Measurements from ENCODE around the gene TSHZ2.
"Not testable (repeated sequence)": the region's sequence is repeated elsewhere in the genome, so short reads cannot be mapped to it uniquely, and the experiment has no call there.

TSHZ2 gene

DNA sequence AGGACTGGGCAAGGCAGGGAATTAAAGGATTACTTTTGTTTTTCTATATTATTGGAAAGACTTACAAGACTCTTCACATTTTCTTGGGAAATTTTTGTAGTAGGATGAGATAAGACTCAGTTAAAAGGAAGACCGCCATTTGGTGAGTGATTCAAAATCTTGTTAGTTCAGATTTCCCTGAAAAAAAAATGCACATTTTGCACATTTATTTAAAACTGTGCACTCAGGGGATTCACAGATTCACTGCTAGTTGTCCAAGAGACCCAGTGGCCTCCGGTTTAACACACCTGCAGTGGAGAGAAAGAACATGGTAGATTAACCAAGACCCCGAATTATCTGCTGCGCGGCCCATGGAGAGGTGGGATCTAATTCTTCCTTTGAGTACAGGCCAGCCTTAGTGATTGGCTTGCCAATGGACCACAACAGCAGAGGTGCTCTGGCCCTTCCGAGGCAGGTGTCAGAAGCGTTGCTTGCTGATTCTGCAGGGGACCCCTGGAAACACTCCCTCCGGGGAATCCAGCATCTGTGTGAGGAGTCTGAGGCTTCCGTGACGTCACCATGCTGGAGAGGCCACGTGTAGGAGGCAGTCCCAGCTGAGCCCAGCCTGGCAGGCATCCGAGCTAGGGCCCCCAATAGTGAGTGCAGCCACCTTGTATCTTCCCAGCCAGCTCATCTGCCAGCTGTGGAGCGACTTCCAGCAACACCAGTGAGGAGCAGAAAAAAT, 552.6 kb downstream of the TSHZ2 start:
- no peak overlapping the region for H3K4me3 ChIP-seq (replicated peaks in 1 of 2; ENCODE audit: low read depth in 2 of 2, low read length in 2 of 2)
- TF ChIP-seq, protein P1, sequence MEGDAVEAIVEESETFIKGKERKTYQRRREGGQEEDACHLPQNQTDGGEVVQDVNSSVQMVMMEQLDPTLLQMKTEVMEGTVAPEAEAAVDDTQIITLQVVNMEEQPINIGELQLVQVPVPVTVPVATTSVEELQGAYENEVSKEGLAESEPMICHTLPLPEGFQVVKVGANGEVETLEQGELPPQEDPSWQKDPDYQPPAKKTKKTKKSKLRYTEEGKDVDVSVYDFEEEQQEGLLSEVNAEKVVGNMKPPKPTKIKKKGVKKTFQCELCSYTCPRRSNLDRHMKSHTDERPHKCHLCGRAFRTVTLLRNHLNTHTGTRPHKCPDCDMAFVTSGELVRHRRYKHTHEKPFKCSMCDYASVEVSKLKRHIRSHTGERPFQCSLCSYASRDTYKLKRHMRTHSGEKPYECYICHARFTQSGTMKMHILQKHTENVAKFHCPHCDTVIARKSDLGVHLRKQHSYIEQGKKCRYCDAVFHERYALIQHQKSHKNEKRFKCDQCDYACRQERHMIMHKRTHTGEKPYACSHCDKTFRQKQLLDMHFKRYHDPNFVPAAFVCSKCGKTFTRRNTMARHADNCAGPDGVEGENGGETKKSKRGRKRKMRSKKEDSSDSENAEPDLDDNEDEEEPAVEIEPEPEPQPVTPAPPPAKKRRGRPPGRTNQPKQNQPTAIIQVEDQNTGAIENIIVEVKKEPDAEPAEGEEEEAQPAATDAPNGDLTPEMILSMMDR (IDR thresholded peaks at IDR 0.05; ENCODE audit: low read depth, low read length) = no peak

DNA sequence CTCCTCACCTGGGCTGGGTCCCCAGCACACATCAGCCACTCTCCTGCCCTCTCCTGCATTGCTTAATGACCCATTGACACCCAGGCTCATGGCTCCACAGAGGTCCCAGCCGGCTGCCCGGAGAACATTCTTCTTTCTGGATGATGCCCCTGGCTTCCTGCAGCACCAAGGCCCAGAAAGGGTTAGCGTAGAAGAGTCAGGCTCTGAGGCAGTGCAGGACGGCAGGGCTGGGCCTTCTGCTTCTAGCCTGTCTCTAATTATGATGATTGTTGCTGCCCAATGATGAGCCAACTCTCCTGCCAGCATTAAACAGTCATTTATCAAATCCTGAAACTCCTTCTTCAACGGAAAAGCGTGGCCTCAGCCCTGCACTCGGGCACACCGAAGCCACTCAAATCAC, 555.0 kb downstream of the TSHZ2 start:
- TF ChIP-seq, protein P1 (IDR thresholded peaks at IDR 0.05; ENCODE audit: low read depth, low read length) = no peak
- no peak overlapping the region for H3K4me3 ChIP-seq (replicated peaks in 1 of 2; ENCODE audit: low read depth in 2 of 2, low read length in 2 of 2)

More for the DNA sequence above, 552.6 kb downstream of the TSHZ2 start:
- no peak for DNase-seq (ENCODE audit: low read depth in 2 of 2)

DNA sequence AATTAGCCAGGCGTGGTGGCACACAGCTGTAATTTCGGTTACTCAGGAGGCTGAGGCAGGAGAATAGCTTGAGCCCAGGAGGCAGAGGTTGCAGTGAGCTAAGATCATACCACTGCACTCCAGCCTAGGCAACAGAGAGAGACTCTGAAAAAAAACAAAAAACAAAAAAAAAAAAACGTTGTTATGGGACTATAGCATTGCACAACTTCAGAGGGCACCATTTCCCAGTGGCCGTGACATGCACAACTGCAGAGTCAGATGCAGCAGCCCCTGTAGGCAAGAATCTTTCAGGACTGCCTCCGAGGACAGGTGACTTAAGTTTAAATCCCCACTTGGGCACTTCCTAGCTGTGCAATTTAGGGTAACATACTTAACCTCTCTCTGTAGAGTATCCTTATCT, 557.5 kb downstream of the TSHZ2 start:
- H3K4me3 ChIP-seq (replicated peaks in 1 of 2; ENCODE audit: low read depth in 2 of 2, low read length in 2 of 2) = no peak overlapping the region
- TF ChIP-seq, protein P1 (IDR thresholded peaks at IDR 0.05; ENCODE audit: low read depth, low read length) = no peak

More for the DNA sequence above, 555.0 kb downstream of the TSHZ2 start:
- DNase-seq (ENCODE audit: low read depth in 2 of 2) = no peak

DNA sequence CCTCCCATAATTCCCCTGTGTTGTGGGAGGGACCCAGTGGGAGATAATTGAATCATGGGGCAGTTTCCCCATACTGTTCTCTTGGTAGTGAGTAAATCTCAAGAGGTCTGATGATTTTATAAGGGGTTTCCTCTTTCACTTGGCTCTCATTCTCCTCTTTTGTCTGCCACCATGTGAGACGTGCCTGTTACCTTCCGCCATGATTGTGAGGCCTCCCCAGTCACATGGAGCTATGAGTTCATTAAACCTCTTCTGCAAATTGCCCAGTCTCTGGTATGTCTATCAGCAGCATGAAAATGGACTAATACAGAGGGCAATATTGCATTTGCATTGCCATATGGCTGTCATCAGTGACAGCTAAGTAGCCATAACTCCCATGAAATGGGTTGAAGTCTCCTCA, 558.3 kb downstream of the TSHZ2 start:
- DNase-seq (ENCODE audit: low read depth in 2 of 2) = no peak
- H3K4me3 ChIP-seq (replicated peaks in 1 of 2; ENCODE audit: low read depth in 2 of 2, low read length in 2 of 2) = no peak overlapping the region
- TF ChIP-seq, protein P1 (IDR thresholded peaks at IDR 0.05; ENCODE audit: low read depth, low read length) = no peak

More for the DNA sequence above, 557.5 kb downstream of the TSHZ2 start:
- no peak for DNase-seq (ENCODE audit: low read depth in 2 of 2)

DNA sequence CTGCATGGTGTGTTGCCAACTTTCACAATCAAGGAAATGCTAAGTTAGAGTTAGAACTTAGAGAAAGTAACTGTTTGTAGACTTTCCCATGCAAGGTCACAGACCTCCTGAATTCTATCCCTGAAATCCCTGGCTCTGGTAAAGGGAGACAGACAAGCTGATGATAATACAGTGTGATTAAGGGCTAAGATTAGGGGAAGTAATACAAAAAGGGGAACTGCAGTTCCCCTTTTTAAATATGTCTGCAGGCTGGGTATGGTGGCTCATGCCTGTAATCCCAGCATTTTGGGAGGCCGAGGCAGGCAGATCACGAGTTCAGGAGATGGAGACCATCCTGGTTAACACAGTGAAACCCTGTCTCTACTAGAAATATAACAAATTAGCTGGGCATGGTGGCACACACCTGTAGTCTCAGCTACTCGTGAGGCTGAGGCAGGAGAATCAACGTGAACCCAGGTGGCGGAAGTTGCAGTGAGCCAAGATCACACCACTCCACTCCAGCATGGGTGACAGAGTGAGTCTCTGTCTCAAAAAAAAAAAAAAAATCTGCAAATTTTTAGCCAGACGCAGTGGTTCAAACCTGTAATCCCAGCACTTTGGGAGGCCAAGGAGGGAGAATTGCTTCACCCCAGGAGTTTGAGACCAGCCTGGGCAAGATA, 560.6 kb downstream of the TSHZ2 start:
- not testable (repeated sequence) for H3K4me3 ChIP-seq (replicated peaks in 1 of 2; ENCODE audit: low read depth in 2 of 2, low read length in 2 of 2)

GRCh38 chr20:53533500-53533899, 561.3 kb downstream of the TSHZ2 start:
- TF ChIP-seq, protein P1 (IDR thresholded peaks at IDR 0.05; ENCODE audit: low read depth, low read length) = no peak
- H3K4me3 ChIP-seq (replicated peaks in 1 of 2; ENCODE audit: low read depth in 2 of 2, low read length in 2 of 2) = no peak overlapping the region

More for the DNA sequence above, 560.6 kb downstream of the TSHZ2 start:
- DNase-seq (ENCODE audit: low read depth in 2 of 2) = not testable (repeated sequence)

GRCh38 chr20:53534037-53534436, 561.9 kb downstream of the TSHZ2 start:
- TF ChIP-seq, protein P1 (IDR thresholded peaks at IDR 0.05; ENCODE audit: low read depth, low read length) = no peak
- no peak overlapping the region for H3K4me3 ChIP-seq (replicated peaks in 1 of 2; ENCODE audit: low read depth in 2 of 2, low read length in 2 of 2)
- no peak for DNase-seq (ENCODE audit: low read depth in 2 of 2)

More at GRCh38 chr20:53533500-53533899, 561.3 kb downstream of the TSHZ2 start:
- no peak for DNase-seq (ENCODE audit: low read depth in 2 of 2)

All from cardiac fibroblast (primary cell).